Spinal cord (tissue), 10 donors: ENCODE results near the gene SPTAN1. TPM values are rescaled to one million over a fixed set of nuclear protein-coding genes. Genes with fewer than 3 reads are reported as not detected.
"Not testable (repeated sequence)": the region's sequence is repeated elsewhere in the genome, so short reads cannot be mapped to it uniquely, and the experiment has no call there.

Experiments
- DNase-seq, 6 donors: peaks; one replicate each; pipeline versions ENCODE4 v3.0.0 to v3.0.0-alpha.2; 2013 to 2015; ENCODE audit warnings: low spot score in 6 of 6, low read depth in 4 of 6
- H3K27ac ChIP-seq: one replicate; pipeline ENCODE4 v1.5.1; 2013; ENCODE audit warnings: low read depth, low read length, control low read depth
- H3K27me3 ChIP-seq: one replicate; pipeline ENCODE4 v1.6.1; 2013; ENCODE audit warnings: low read length; ENCODE audit not compliant: control insufficient read depth, insufficient read depth
- H3K36me3 ChIP-seq: one replicate; pipeline ENCODE4 v1.6.1; 2013; ENCODE audit warnings: low read length; ENCODE audit not compliant: control insufficient read depth, insufficient read depth
- H3K4me1 ChIP-seq: one replicate; pipeline ENCODE4 v1.6.1; 2013; ENCODE audit warnings: low read length; ENCODE audit not compliant: control insufficient read depth, insufficient read depth
- H3K4me3 ChIP-seq: one replicate; pipeline ENCODE4 v1.5.1; 2013; ENCODE audit warnings: low read depth, low read length, control low read depth
- H3K9me3 ChIP-seq: one replicate; pipeline ENCODE4 v1.6.1; 2013; ENCODE audit warnings: low read length; ENCODE audit not compliant: control insufficient read depth, insufficient read depth
- WGBS: methylation state at CpG from one replicate; pipeline ENCODE4 v1.1.5; 2013; ENCODE audit warnings: missing lambda C conversion rate; ENCODE audit not compliant: insufficient coverage; 5-methylcytosine and 5-hydroxymethylcytosine counted together
- polyA plus RNA-seq, 2 donors: library from polyadenylated mRNA; unstranded; fragments of 120-200 nt; gene quantifications; one replicate each; pipeline ENCODE4 v1.2.1, GENCODE V29; 2013; ENCODE audit not compliant: insufficient read length in 2 of 2
- total RNA-seq, 2 donors: library from RNA; depleted of rRNA in 1 of 2; stranded (reverse); fragments of 120-200 nt in 1 of 2; fragments of >200 nt in 1 of 2; gene quantifications; one replicate each; pipeline versions ENCODE4 v1.2.3 to v1.2.4, GENCODE V29; 2013 to 2014
- donor health status: healthy.

Gene SPTAN1
- total and polyA plus RNA-seq, 4 donors: 523 to 1,193 (median 876) TPM

DNA sequence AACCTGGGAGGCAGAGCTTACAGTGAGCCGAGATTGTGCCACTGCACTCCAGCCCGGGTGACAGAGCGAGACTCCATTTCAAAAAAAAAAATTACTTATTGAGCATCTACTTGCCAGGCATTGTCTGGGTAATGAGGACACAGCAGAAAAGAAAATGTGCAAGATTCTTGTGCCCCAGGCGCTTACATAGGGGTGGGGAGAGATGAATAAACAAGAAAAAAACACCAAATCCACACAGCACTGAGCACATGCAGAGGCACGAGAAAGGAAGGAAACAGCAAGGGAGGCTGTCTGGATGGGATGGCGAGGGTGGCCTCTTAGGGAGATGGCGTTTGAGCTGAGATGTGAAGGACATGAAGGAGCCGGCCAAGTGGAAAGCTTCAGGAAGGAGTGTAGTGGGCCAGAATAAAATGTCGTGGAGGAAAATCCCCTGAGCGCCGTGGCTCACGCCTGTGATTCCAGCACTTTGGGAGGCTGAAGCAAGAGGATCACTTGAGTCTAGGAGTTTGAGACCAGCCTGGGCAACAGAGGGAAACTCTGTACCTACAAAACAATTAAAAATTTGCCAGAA lies 90.4 kb downstream of the SPTAN1 start:
- Histone ChIP-seq H3K27me3 (no peaks in the 10 kb centered on the region), H3K4me3 (no peak overlapping the region), H3K4me1 (no peaks in the 10 kb centered on the region), H3K27ac (no peak overlapping the region), H3K9me3 (no peaks in the 10 kb centered on the region), H3K36me3 (peaks cover 32% of the 10 kb centered on the region)
- WGBS: 65% methylated on average over 8 of the region's 12 CpGs
- no peak for DNase-seq

- no peak overlapping the region for H3K27ac ChIP-seq
- H3K27me3 ChIP-seq: no peaks in the 10 kb centered on the region
- peaks cover 37% of the 10 kb centered on the region for H3K36me3 ChIP-seq
- WGBS: 82% methylated on average over 12 of the region's 12 CpGs
- H3K4me3 ChIP-seq: no peak overlapping the region
- no peaks in the 10 kb centered on the region for H3K4me1 ChIP-seq
- no peak for DNase-seq
- H3K9me3 ChIP-seq: no peaks in the 10 kb centered on the region
Observed at GRCh38 chr9:128643519-128644300, 91.3 kb downstream of the SPTAN1 start.

- WGBS: 100% methylated on average over 4 of the region's 9 CpGs
Observed at GRCh38 chr9:128648206-128648605, 95.8 kb downstream of the SPTAN1 start.

GRCh38 chr9:128651798-128652197 lies 99.4 kb downstream of the SPTAN1 start:
- Histone ChIP-seq H3K36me3 (peaks cover 20% of the 10 kb centered on the region), H3K27me3 (no peaks in the 10 kb centered on the region), H3K27ac (no peak overlapping the region), H3K4me3 (no peak overlapping the region), H3K4me1 (peaks cover 12% of the 10 kb centered on the region), H3K9me3 (no peaks in the 10 kb centered on the region)
- no peak for DNase-seq
- WGBS: 100% methylated on average over 5 of the region's 5 CpGs

More at GRCh38 chr9:128648206-128648605, 95.8 kb downstream of the SPTAN1 start:
- H3K4me1 ChIP-seq, H3K9me3 ChIP-seq, DNase-seq, H3K27ac ChIP-seq, H3K4me3 ChIP-seq, H3K27me3 ChIP-seq: not testable (repeated sequence)
- peaks cover 21% of the 10 kb centered on the region for H3K36me3 ChIP-seq

DNA sequence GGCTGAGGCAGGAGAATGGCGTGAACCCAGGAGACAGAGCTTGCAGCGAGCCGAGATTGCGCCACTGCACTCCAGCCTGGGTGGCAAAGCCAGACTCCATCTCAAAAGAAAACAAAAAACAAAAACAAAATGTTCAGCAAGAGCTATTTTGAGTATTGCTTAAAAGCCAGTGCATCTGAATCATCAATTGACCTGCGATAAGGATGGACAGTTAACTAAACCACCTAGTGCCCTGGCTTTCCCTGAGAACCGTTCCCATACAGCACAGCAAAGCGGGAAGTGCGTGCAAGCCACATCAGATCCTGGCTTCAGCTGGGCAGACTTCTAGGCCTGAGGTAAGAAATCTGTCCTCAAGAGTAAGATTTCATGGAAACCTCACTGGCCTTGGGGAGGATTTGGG lies 101.5 kb downstream of the SPTAN1 start:
- Histone ChIP-seq H3K27me3 (no peaks in the 10 kb centered on the region), H3K4me3 (no peak overlapping the region), H3K36me3 (peaks cover 9% of the 10 kb centered on the region), H3K27ac (no peak overlapping the region), H3K4me1 (peaks cover 14% of the 10 kb centered on the region), H3K9me3 (no peaks in the 10 kb centered on the region)
- no peak for DNase-seq
- WGBS: 83% methylated on average over 5 of the region's 8 CpGs

DNA sequence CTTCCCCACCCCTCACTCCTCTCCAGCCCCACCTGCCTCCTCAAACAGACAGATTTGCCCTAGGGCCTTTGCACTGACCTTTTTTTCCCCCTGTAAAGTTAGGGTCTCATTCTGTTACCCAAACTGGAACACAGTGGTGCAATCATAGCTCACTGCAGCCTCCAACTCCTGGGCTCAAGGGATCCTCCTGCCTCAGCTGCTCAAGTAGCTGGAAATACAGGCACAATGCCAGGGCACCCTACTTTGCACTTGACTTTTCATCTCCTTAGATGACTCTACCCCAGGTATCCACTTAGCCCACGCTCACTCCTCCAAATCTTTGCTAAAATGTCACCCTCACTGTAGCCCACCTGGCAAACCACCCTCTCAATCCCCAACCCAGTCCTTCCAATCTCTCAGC lies 102.1 kb downstream of the SPTAN1 start:
- Histone ChIP-seq H3K27me3 (no peaks in the 10 kb centered on the region), H3K27ac (no peak overlapping the region), H3K4me3 (no peak overlapping the region), H3K9me3 (no peaks in the 10 kb centered on the region), H3K36me3 (peaks cover 9% of the 10 kb centered on the region), H3K4me1 (peaks cover 14% of the 10 kb centered on the region)
- no peak for DNase-seq
- WGBS: 100% methylated on average over 1 of the region's 1 CpG

DNA sequence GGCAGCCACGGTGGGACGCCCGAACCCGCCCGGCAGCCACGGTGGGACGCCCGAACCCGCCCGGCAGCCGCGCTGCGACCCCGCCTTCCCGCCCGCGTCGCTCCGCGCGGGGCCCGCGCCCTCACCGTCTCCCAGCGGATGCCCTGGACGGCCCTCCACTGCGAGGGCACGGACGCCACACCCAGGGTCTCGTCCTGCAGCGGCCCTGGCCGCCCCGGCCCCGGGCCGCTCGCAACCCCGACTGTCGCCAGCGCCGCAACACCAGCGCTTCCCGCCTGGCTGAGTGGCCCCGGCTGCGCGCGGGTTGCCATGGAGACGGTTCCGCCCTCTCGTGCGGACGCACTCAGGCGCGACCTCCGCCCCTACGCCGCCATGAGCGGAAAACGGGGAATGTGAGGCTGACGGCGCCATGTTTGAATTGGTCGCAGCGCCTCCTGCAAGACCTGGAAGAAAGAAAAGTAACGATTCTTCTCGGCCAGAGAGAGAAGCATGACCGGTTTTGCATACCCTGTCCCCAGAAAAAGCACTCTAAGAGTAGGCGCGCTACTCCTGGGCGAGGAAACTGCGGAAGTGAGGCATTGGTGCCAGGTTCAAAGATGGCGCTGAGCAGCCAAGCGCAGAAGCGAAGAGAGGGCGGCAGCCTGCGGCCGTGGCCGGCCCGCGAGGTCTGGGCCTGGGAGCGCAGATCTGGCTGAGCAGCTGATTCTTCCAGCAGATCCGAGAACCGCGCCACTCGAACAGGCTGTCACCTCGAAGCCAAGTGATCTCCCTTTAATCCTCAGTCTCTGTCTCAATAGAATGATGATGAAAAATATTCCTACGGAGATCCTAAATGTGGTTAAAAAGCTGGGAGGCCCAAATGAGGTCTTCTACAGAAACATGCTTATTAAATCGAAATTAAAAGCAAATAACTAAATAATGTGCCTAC lies 104.3 kb downstream of the SPTAN1 start, which contains the start of gene DYNC2I2:
TSS of gene DYNC2I2 (minus strand) at position 432 of the 928 bp plus-strand sequence. CDS start at position 311, 121 bp downstream.
- peaks cover 9% of the 10 kb centered on the region for H3K36me3 ChIP-seq
- peak within 1 kb of the TSS; percentile 74 for H3K4me3 ChIP-seq
- no peaks in the 10 kb centered on the region for H3K9me3 ChIP-seq
- no peaks in the 10 kb centered on the region for H3K27me3 ChIP-seq
- WGBS: 0% methylated on average over 75 of the region's 86 CpGs
- peak within 1 kb of the TSS; percentile 100 for H3K27ac ChIP-seq
- peaks cover 14% of the 10 kb centered on the region for H3K4me1 ChIP-seq
- peak; percentile 89 to 98 (median 94) for DNase-seq

- Histone ChIP-seq H3K4me3 (peak overlapping the region; percentile 74), H3K4me1 (peaks cover 14% of the 10 kb centered on the region), H3K27me3 (no peaks in the 10 kb centered on the region), H3K9me3 (no peaks in the 10 kb centered on the region), H3K36me3 (peaks cover 9% of the 10 kb centered on the region), H3K27ac (peak overlapping the region; percentile 100)
- 90% methylated on average over 6 of the region's 13 CpGs for WGBS
- DNase-seq: no peak
Observed at GRCh38 chr9:128657344-128657704, 104.9 kb downstream of the SPTAN1 start.

- no peak overlapping the region for H3K4me3 ChIP-seq
- 83% methylated on average over 2 of the region's 3 CpGs for WGBS
- H3K27ac ChIP-seq: no peak overlapping the region
- H3K27me3 ChIP-seq: no peaks in the 10 kb centered on the region
- DNase-seq: no peak
- H3K9me3 ChIP-seq: no peaks in the 10 kb centered on the region
- peaks cover 14% of the 10 kb centered on the region for H3K4me1 ChIP-seq
- peaks cover 9% of the 10 kb centered on the region for H3K36me3 ChIP-seq
Observed at GRCh38 chr9:128657796-128658195, 105.4 kb downstream of the SPTAN1 start.
